Measurements from ENCODE around the gene HSPB6.

The HSPB6 gene

GRCh38 chr19:35738887-35739229 is 18.0 kb downstream of the HSPB6 start:
- H3K36me3 ChIP-seq (ENCODE audit: control insufficient read depth in 4 of 4, insufficient read depth in 4 of 4, low read length in 3 of 4) = peaks cover 7 to 53% (median 39%) of the 10 kb centered on the region in 4 experiments
- peaks cover 4 to 40% (median 36%) of the 10 kb centered on the region in 4 experiments for H3K4me1 ChIP-seq (ENCODE audit: control extremely low read depth in 1 of 4, control insufficient read depth in 4 of 4, insufficient read depth in 4 of 4, low read length in 3 of 4)
- POLR2A ChIA-PET = no interaction called here
- CTCF ChIA-PET = no interaction called here
- no peak overlapping the region for H3K27ac ChIP-seq (ENCODE audit: insufficient read depth in 1 of 2, low read depth in 1 of 2, low read length in 2 of 2, poor library complexity in 1 of 2, severe bottlenecking in 2 of 2)
- H3K4me3 ChIP-seq (ENCODE audit: control insufficient read depth in 1 of 7, extremely low read depth in 1 of 7, insufficient read depth in 4 of 7, low read depth in 2 of 7, low read length in 6 of 7) = no peak overlapping the region
- no peak for DNase-seq
- 80% methylated on average over 1 of the region's 2 CpGs for whole genome bisulfite sequencing (ENCODE audit: insufficient coverage)
- no peaks in the 10 kb centered on the region for H3K9me3 ChIP-seq (ENCODE audit: control extremely low read depth in 1 of 5, control insufficient read depth in 4 of 5, insufficient read depth in 2 of 5, low read depth in 1 of 5, low read length in 4 of 5)
- no peaks in the 10 kb centered on the region for H3K27me3 ChIP-seq (replicated peaks in 2 of 5; ENCODE audit: control insufficient read depth in 4 of 5, insufficient read depth in 5 of 5, low read length in 4 of 5)

- no peaks in the 10 kb centered on the region for H3K9me3 ChIP-seq (ENCODE audit: control extremely low read depth in 1 of 5, control insufficient read depth in 4 of 5, insufficient read depth in 2 of 5, low read depth in 1 of 5, low read length in 4 of 5)
- 93% methylated on average over 31 of the region's 37 CpGs for WGBS (ENCODE audit: insufficient coverage)
- no peak for DNase-seq
- no peak overlapping the region for H3K27ac ChIP-seq (ENCODE audit: insufficient read depth in 1 of 2, low read depth in 1 of 2, low read length in 2 of 2, poor library complexity in 1 of 2, severe bottlenecking in 2 of 2)
- no peaks in the 10 kb centered on the region for H3K27me3 ChIP-seq (replicated peaks in 2 of 5; ENCODE audit: control insufficient read depth in 4 of 5, insufficient read depth in 5 of 5, low read length in 4 of 5)
- POLR2A ChIA-PET = no interaction called here
- H3K4me1 ChIP-seq (ENCODE audit: control extremely low read depth in 1 of 4, control insufficient read depth in 4 of 4, insufficient read depth in 4 of 4, low read length in 3 of 4) = peaks cover 4 to 36% (median 32%) of the 10 kb centered on the region in 4 experiments
- H3K4me3 ChIP-seq (ENCODE audit: control insufficient read depth in 1 of 7, extremely low read depth in 1 of 7, insufficient read depth in 4 of 7, low read depth in 2 of 7, low read length in 6 of 7) = no peak overlapping the region
- CTCF ChIA-PET = interaction anchor here (0.9 to 1.3 kb wide), 4 partner anchors 10 to 44 kb away, joined by 3 to 5 read pairs (median 4); no protein-coding TSS in a partner anchor
- H3K36me3 ChIP-seq (ENCODE audit: control insufficient read depth in 4 of 4, insufficient read depth in 4 of 4, low read length in 3 of 4) = peaks cover 7 to 59% (median 45%) of the 10 kb centered on the region in 4 experiments
These were observed 18.6 kb downstream of the HSPB6 start for GRCh38 chr19:35738021-35738886.

GRCh38 chr19:35736913-35737886 is 19.6 kb downstream of the HSPB6 start:
- Histone ChIP-seq H3K27me3 (replicated peaks in 2 of 5; ENCODE audit: control insufficient read depth in 4 of 5, insufficient read depth in 5 of 5, low read length in 4 of 5) (no peaks in the 10 kb centered on the region), H3K27ac (ENCODE audit: insufficient read depth in 1 of 2, low read depth in 1 of 2, low read length in 2 of 2, poor library complexity in 1 of 2, severe bottlenecking in 2 of 2) (no peak overlapping the region), H3K9me3 (ENCODE audit: control extremely low read depth in 1 of 5, control insufficient read depth in 4 of 5, insufficient read depth in 2 of 5, low read depth in 1 of 5, low read length in 4 of 5) (no peaks in the 10 kb centered on the region), H3K4me1 (ENCODE audit: control extremely low read depth in 1 of 4, control insufficient read depth in 4 of 4, insufficient read depth in 4 of 4, low read length in 3 of 4) (peaks cover 4 to 26% (median 22%) of the 10 kb centered on the region in 4 experiments), H3K36me3 (ENCODE audit: control insufficient read depth in 4 of 4, insufficient read depth in 4 of 4, low read length in 3 of 4) (peaks cover 7 to 67% (median 51%) of the 10 kb centered on the region in 4 experiments), H3K4me3 (ENCODE audit: control insufficient read depth in 1 of 7, extremely low read depth in 1 of 7, insufficient read depth in 4 of 7, low read depth in 2 of 7, low read length in 6 of 7) (no peak overlapping the region)
- 98% methylated on average over 9 of the region's 22 CpGs for WGBS (ENCODE audit: insufficient coverage)
- DNase-seq = no peak
- CTCF ChIA-PET = interaction anchor here (0.9 to 1.3 kb wide), 4 partner anchors 9 to 43 kb away, joined by 3 to 5 read pairs (median 4); no protein-coding TSS in a partner anchor
- POLR2A ChIA-PET = interaction anchor here (0.6 kb wide), 1 partner anchor 12 kb away, joined by 4 read pairs; no protein-coding TSS in a partner anchor

- H3K4me3 ChIP-seq (ENCODE audit: control insufficient read depth in 1 of 7, extremely low read depth in 1 of 7, insufficient read depth in 4 of 7, low read depth in 2 of 7, low read length in 6 of 7) = no peak overlapping the region
- peaks cover 0 to 4% (median 3%) of the 10 kb centered on the region in 4 experiments for H3K4me1 ChIP-seq (ENCODE audit: control extremely low read depth in 1 of 4, control insufficient read depth in 4 of 4, insufficient read depth in 4 of 4, low read length in 3 of 4)
- ChIA-PET CTCF (interaction anchor here (0.9 kb wide), 1 partner anchor 11 kb away, joined by 3 read pairs; no protein-coding TSS in a partner anchor), POLR2A (interaction anchor here (0.5 kb wide), 1 partner anchor 16 kb away, joined by 4 read pairs; no protein-coding TSS in a partner anchor)
- no peak overlapping the region for H3K27ac ChIP-seq (ENCODE audit: insufficient read depth in 1 of 2, low read depth in 1 of 2, low read length in 2 of 2, poor library complexity in 1 of 2, severe bottlenecking in 2 of 2)
- 97% methylated on average over 4 of the region's 5 CpGs for WGBS (ENCODE audit: insufficient coverage)
- H3K27me3 ChIP-seq (replicated peaks in 2 of 5; ENCODE audit: control insufficient read depth in 4 of 5, insufficient read depth in 5 of 5, low read length in 4 of 5) = no peaks in the 10 kb centered on the region
- H3K36me3 ChIP-seq (ENCODE audit: control insufficient read depth in 4 of 4, insufficient read depth in 4 of 4, low read length in 3 of 4) = peaks cover 10 to 89% (median 71%) of the 10 kb centered on the region in 4 experiments
- no peak for DNase-seq
- H3K9me3 ChIP-seq (ENCODE audit: control extremely low read depth in 1 of 5, control insufficient read depth in 4 of 5, insufficient read depth in 2 of 5, low read depth in 1 of 5, low read length in 4 of 5) = no peaks in the 10 kb centered on the region
These were observed 21.9 kb downstream of the HSPB6 start for GRCh38 chr19:35734889-35735288.

GRCh38 chr19:35734273-35734672 is 22.6 kb downstream of the HSPB6 start:
- Histone ChIP-seq H3K9me3 (ENCODE audit: control extremely low read depth in 1 of 5, control insufficient read depth in 4 of 5, insufficient read depth in 2 of 5, low read depth in 1 of 5, low read length in 4 of 5) (no peaks in the 10 kb centered on the region), H3K27me3 (replicated peaks in 2 of 5; ENCODE audit: control insufficient read depth in 4 of 5, insufficient read depth in 5 of 5, low read length in 4 of 5) (no peaks in the 10 kb centered on the region), H3K36me3 (ENCODE audit: control insufficient read depth in 4 of 4, insufficient read depth in 4 of 4, low read length in 3 of 4) (peaks cover 10 to 90% (median 76%) of the 10 kb centered on the region in 4 experiments), H3K4me3 (ENCODE audit: control insufficient read depth in 1 of 7, extremely low read depth in 1 of 7, insufficient read depth in 4 of 7, low read depth in 2 of 7, low read length in 6 of 7) (no peak overlapping the region), H3K27ac (ENCODE audit: insufficient read depth in 1 of 2, low read depth in 1 of 2, low read length in 2 of 2, poor library complexity in 1 of 2, severe bottlenecking in 2 of 2) (no peak overlapping the region), H3K4me1 (ENCODE audit: control extremely low read depth in 1 of 4, control insufficient read depth in 4 of 4, insufficient read depth in 4 of 4, low read length in 3 of 4) (no peaks in the 10 kb centered on the region)
- WGBS (ENCODE audit: insufficient coverage) = 100% methylated on average over 8 of the region's 8 CpGs
- CTCF ChIA-PET = interaction anchor here (0.9 kb wide), 1 partner anchor 11 kb away, joined by 3 read pairs; no protein-coding TSS in a partner anchor
- DNase-seq = no peak
- POLR2A ChIA-PET = no interaction called here

- Histone ChIP-seq H3K36me3 (ENCODE audit: control insufficient read depth in 4 of 4, insufficient read depth in 4 of 4, low read length in 3 of 4) (peaks cover 15 to 90% (median 80%) of the 10 kb centered on the region in 4 experiments), H3K4me1 (ENCODE audit: control extremely low read depth in 1 of 4, control insufficient read depth in 4 of 4, insufficient read depth in 4 of 4, low read length in 3 of 4) (no peaks in the 10 kb centered on the region), H3K27ac (ENCODE audit: insufficient read depth in 1 of 2, low read depth in 1 of 2, low read length in 2 of 2, poor library complexity in 1 of 2, severe bottlenecking in 2 of 2) (no peak overlapping the region), H3K4me3 (ENCODE audit: control insufficient read depth in 1 of 7, extremely low read depth in 1 of 7, insufficient read depth in 4 of 7, low read depth in 2 of 7, low read length in 6 of 7) (no peak overlapping the region), H3K9me3 (ENCODE audit: control extremely low read depth in 1 of 5, control insufficient read depth in 4 of 5, insufficient read depth in 2 of 5, low read depth in 1 of 5, low read length in 4 of 5) (no peaks in the 10 kb centered on the region), H3K27me3 (replicated peaks in 2 of 5; ENCODE audit: control insufficient read depth in 4 of 5, insufficient read depth in 5 of 5, low read length in 4 of 5) (no peaks in the 10 kb centered on the region)
- WGBS (ENCODE audit: insufficient coverage) = 96% methylated on average over 15 of the region's 35 CpGs
- POLR2A ChIA-PET = no interaction called here
- DNase-seq = no peak
- CTCF ChIA-PET = interaction anchor here (0.9 kb wide), 1 partner anchor 10 kb away, joined by 3 read pairs; no protein-coding TSS in a partner anchor
These were observed 23.4 kb downstream of the HSPB6 start for GRCh38 chr19:35733180-35734125.
